ENCODE measurements around the gene KPNA1.

DNA sequence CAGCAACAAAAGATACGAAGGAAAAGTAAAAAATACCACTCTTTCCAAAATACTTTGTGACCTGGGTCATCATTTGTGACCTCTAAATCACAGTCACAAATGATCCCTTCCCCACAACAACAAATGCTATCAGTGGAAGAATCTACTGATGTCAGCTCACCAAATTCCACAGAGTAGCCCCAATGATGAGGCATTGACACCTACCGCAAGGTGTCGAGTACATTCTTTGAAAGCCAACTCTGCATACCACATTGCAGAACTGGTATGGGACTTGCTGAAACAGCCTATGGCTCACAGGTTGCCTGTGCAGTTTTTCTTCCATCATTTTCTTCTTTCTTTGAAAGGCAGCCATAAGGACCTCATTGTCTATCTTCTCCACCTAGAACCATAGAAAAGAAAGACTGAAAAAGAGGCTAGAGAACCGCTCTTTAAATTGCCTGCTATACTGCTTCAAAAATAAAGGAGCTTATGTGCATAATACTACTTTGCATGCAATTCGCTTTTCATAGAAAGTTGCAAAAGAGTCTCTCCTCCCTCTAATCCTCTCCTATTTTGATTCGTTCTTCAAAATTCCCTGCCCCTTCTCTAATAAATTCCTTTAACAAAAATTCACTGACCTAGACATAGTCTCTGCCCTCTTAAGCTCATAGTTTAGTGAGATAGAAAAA is 21.4 kb upstream of the KPNA1 start:
- TF ChIP-seq EZH2phosphoT487 (IDR thresholded peaks at IDR 0.05; ENCODE audit: insufficient read depth, low read depth): no peak
- TF ChIP-seq EZH2 (IDR thresholded peaks at IDR 0.05; ENCODE audit: insufficient read depth, poor library complexity, severe bottlenecking): no peak

Data from GM23248 (cell line).